Left kidney (tissue), 2 donors: Measurements from ENCODE around the gene ARF5. TPM values are rescaled to one million over a fixed set of nuclear protein-coding genes. Genes with fewer than 3 reads are reported as not detected.
A peak's percentile ranks its signal among the peaks of the same experiment; 100 is the strongest.

ENCODE experiments used
- DNase-seq: peaks from one replicate; pipeline ENCODE4 v3.0.0-alpha.2; 2013
- polyA plus RNA-seq: library from polyadenylated mRNA; unstranded; fragments of 120-200 nt; gene quantifications from one replicate; pipeline ENCODE4 v1.2.1, GENCODE V29; 2013; ENCODE audit not compliant: insufficient read length

The ARF5 gene
- polyA plus RNA-seq, 1 donor: 162 TPM

DNA sequence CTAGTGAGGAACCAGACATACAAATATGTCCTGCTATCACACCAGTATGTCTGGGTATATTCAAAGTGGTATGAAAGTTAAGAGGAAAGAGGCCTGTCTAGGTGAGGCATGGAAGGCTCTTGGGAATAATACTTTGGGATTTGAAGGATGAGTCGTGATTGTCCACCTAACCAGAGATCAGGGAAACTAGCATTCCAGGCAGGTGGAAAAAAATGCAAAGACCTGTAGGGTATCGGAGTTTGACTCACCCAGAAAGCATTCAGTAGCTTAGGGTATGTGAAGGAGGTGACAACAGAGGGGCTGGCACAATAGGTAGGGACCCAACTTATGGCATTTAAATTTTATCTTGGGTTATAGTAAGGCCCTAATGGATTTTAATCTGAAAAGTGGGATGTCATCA lies 1.9 kb upstream of the ARF5 start:
- no peak for DNase-seq

DNA sequence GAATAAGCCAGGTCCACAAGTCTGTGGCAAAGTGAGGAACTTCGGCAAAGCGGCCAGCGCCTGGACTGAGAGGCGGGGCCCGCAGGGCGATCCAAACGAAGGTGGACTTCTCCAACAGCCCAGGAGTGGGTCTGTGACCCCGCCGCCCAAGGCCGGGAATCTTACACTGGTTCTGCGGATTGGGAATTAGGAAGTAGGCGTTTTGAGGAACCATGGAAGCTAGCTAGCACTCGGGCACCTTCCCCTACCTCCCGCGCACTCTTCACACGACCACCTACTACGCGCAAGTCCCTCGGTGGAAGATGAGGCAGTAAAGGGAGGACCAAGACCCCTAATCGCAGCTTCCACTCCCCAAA lies 570 bp upstream of the ARF5 start:
- no peak for DNase-seq

DNA sequence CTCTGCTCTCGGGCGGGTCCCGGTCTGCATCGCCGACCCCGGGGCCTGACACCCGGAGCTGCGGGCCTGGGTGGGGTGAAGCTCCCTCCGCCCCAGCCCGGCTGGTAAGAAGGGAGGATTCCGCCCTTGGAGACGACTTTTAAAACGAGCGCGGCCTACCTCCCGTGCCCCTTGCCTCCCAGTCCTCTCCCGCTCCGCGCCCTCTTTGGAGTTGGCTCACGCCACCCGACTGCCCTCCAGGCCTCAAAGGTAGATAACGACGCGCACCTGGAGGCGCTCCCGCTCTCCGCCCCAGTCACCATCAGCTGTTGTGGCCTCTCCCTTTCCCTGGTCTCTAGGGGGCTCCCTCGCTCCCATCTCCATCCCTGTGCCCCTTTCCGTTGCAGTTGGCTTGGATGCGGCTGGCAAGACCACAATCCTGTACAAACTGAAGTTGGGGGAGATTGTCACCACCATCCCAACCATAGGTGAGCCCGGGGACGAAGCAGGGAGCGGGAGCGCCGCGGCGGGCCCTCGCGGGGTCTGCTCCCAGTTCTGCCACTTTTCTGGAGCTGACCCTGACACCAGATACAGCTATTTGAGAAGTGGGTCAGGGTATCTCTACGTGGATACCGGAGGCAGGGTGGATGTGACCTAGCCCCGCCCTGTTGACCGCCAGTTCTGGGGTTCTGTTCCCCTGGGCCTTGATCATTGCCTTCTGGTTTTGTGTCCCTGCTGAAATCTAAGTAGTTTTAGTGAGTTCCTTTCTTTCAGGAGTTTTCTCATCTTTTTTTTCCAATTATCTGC lies 679 bp downstream of the ARF5 start:
- peak; percentile 65 for DNase-seq

DNA sequence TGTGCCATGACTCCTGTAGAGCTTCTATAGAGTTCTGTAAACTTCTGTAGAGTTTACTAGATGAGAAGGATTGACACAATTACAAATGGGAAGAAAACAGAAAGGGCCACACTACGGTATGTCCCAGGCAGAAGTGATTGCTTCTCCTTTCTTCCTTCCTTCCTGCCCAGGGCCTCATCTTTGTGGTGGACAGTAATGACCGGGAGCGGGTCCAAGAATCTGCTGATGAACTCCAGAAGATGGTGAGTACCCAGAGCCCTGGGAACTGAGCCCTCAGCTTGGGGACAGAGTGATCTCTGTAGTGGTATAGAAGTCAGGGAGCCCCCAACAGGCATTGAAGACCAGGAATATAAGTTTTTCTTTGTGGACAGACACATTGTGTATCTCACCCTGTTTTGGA lies 1.7 kb downstream of the ARF5 start:
- no peak for DNase-seq

DNA sequence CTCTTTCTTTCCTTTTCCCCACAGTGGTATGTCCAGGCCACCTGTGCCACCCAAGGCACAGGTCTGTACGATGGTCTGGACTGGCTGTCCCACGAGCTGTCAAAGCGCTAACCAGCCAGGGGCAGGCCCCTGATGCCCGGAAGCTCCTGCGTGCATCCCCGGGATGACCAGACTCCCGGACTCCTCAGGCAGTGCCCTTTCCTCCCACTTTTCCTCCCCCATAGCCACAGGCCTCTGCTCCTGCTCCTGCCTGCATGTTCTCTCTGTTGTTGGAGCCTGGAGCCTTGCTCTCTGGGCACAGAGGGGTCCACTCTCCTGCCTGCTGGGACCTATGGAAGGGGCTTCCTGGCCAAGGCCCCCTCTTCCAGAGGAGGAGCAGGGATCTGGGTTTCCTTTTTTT lies 3.0 kb downstream of the ARF5 start:
- no peak for DNase-seq

DNA sequence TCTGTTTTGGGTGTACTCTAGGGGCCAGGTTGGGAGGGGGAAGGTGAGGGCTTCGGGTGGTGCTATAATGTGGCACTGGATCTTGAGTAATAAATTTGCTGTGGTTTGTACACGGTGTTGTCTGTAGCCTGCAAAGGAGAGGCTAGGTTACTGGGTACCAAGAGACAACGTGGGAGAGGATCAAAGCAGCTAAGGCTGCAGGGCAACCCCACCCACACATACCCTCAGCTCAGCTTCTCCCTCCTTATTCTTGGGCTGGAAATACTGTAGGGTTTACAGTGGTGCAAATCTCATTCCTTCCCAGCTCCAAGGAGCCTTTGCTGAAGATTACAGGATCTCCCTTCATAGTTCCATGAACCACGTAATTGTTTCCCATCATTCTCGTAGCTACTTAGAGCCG lies 3.4 kb downstream of the ARF5 start:
- DNase-seq: no peak

GRCh38 chr7:127592550-127592949 lies 4.3 kb downstream of the ARF5 start:
- no peak for DNase-seq

- no peak for DNase-seq
These were observed 6.3 kb downstream of the ARF5 start for GRCh38 chr7:127594490-127594889.

DNA sequence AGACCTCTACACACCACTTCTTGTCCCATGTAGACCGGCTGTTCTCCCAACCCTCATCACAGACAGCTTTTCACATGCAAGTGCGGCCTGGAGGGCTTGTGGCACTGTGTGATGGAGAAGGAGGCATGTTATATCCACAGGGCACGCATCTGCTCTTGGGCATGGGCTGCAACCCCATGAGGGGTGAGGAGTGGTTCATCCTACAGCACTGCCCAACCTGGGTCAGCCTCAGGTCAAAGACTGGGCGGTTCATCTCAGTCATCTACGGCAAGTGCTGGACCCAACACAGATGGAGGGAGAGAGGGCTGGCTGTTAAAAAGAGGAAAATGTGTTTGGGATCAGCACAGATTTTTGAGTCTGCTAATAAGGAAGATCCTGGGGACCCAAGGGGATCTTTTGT lies 7.5 kb downstream of the ARF5 start:
- no peak for DNase-seq

- no peak for DNase-seq
These were observed 10.1 kb downstream of the ARF5 start for GRCh38 chr7:127598318-127598717.

DNA sequence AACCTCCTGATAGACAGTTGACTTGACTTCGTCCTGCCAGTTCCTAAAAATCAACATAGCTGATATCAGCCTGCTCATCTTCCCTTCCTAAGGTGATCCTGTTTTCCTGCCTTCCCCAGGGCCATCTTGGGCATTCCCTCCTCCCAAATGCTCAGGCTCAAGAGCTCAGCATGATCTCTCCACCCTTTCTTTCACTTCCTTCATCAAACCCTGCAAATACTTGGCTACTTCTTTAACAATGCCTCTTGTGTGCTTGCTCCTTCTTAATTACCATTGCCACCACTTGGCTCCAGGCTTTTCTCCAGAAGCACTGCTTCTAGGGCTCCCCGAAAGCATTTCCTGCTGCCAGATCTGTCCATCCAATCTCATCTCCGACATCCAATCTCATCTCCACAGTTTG lies 12.7 kb downstream of the ARF5 start:
- no peak for DNase-seq

DNA sequence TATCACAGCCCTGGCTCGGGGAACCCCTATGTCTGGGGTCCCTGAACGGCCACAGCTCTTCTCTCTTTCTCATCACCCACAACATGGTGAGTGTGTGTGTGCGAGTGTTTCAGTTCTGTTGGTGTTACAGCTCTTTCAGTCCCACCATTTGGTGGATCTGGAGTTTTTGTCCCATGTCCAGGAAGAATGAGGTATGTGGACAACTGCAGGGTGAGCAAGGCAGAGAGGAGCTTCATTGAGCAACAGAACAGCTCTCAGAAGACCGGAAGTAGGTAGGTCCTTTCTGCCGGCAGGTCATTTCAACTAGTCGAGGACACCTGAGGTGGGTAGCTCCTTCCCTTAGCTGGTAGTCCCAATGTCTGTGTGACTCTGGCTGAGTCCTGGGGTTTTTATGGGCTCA lies 20.2 kb downstream of the ARF5 start:
- DNase-seq: no peak

- DNase-seq: no peak
These were observed 21.1 kb downstream of the ARF5 start for GRCh38 chr7:127609297-127609696.

- no peak for DNase-seq
These were observed 24.1 kb downstream of the ARF5 start for GRCh38 chr7:127612263-127612662.

DNA sequence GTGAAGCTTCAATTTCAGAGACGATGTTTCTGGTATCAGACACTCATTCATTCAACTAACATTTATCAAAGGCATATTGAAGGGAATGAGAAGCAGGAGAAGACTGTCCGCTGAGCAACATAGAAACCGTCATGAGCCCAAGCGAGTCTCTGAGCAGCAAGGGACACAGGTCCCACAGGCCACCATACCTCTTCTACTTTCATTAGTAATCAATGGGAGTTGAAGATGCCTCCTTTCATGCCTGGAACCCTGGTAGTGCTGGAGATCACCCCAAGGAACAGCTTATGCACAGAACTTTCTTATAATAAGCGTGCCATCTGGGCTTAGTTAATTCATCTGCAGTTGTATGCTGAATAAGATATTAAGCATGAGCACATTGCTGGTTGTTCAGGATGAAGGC lies 28.5 kb downstream of the ARF5 start:
- no peak for DNase-seq

DNA sequence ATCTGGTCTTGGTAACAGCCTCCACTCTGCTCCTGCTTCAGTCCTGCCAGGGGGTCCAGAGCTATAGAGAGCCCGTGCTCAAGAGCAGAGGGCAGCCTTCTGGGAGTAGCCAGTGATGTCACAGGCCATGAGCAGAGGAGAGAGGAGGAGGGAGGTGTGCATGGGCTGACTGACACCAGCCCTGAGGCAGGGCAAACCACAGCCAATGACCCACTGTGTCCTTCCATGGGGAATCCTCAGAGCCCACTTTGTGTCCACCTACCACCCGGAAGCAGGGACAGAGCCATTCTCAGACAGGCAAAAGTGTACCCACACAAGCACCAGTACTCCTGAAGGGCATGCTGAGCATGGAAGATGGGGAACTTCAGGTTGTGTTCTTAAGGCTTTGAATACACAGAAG lies 29.8 kb downstream of the ARF5 start, which contains the start of gene PAX4:
PAX4 (minus strand) TSS at position 101 of the 400 bp plus-strand sequence. CDS start 2,214 bp downstream, outside the sequence.
- no peak for DNase-seq

GRCh38 chr7:127618775-127619174 lies 30.6 kb downstream of the ARF5 start:
- DNase-seq: no peak

GRCh38 chr7:127619681-127620405 lies 31.6 kb downstream of the ARF5 start:
- no peak for DNase-seq

DNA sequence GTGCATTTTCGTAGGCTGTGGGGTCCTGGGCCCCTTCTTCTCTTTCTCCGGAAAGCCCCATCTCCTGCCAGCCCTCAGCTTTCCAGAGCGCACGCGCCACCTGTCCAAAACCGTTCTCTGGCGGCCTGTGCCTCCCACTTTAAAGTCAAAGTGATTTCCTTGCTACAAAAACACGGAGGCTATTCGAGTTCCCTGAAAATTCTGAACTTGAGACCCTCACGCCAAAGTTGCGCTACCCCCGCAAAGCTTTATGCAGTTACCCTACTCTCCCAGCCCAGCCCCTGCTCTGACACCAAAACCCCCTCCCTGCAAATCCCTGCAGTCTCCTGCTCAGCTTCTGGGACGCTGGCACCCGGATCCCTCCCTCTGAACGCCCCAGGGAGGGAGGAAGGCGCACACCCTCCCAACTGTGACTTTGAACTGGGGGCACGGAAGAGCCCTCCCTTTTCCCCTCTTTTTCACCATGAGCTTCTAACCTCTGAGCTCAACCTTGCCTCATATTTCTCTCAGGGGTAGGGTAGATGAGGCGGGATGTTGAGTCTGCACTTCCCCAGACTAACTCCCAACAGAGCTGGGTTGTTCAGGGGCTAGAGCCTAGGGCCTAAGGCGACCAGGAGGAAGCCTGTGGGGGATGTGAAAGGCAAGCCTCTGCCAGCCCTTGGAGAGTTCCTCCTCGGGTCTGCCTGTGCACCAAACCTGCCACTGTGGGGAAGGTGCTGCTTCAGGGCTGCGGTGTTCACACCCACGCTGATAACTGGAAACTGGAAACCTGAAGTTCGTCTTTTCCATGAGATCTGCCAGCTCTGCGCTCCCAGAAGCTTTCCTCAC lies 32.4 kb downstream of the ARF5 start:
- DNase-seq: no peak

GRCh38 chr7:127625331-127625730 lies 37.1 kb downstream of the ARF5 start:
- no peak for DNase-seq

DNA sequence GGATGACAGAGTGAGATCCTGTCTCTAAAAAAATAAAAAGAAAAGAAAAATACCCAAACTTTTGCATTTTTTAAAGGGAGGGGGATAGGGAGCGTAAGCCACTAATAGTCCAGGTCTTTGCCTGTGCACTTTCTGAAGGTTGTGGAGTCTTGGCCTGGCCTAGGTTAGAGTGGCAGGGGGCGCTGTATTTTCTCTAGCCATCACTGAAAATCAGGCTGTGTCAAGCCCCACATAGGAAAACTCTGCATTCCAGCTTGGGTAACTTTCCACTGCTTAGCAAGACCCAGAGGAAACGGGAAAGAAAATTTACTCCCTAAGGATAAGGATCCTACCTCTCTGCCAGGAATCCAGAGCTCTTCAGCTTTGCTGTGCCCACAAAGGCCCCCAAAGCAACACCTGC lies 40.2 kb downstream of the ARF5 start:
- no peak for DNase-seq

GRCh38 chr7:127629268-127629854 lies 41.1 kb downstream of the ARF5 start:
- DNase-seq: no peak
